T-helper 2 cell treated with Interferon-gamma antibody and Interleukin-4, amounts not matched to agents 5 μg/mL and 100 μg/mL, for 36 hours (primary cell): ENCODE data around the gene HMG20A.

Experiments
- DNase-seq: peaks from one replicate; pipeline ENCODE4 v3.0.0; 2021; ENCODE audit warnings: low spot score
- H3K27ac Mint-ChIP-seq: one replicate; pipeline ENCODE4 v1.8.0; 2021; ENCODE audit warnings: mild to moderate bottlenecking, mixed read lengths
- H3K27me3 Mint-ChIP-seq: one replicate; pipeline ENCODE4 v1.8.0; 2021; ENCODE audit warnings: low read depth, mixed read lengths
- H3K36me3 Mint-ChIP-seq: one replicate; pipeline ENCODE4 v1.8.0; 2021; ENCODE audit warnings: low read depth, mixed read lengths
- H3K4me1 Mint-ChIP-seq: one replicate; pipeline ENCODE4 v1.8.0; 2021; ENCODE audit warnings: low read depth, mixed read lengths
- H3K4me3 Mint-ChIP-seq: one replicate; pipeline ENCODE4 v1.8.0; 2022; ENCODE audit warnings: mild to moderate bottlenecking, moderate library complexity, mixed read lengths
- H3K9me3 Mint-ChIP-seq: one replicate; pipeline ENCODE4 v1.8.0; 2021; ENCODE audit warnings: mixed read lengths

The HMG20A gene

DNA sequence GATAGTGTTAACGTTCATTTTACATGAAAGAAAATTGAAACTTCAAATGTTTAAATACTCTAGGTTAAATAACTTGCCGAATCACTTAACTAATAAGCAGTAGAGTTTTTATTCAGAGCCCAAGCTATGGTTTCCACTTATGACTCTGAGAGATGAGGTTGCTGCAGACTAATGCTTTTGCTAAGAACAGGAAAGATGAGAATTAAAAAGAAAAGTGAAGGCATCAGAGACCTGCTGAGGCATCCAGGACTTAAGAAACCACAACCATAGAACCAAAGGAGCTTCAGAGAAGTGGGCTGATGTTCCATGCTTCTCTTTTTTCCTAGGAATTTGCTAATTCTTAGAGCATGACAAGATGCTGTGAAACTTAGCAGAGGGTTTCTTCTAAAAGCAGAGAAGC is 9.5 kb downstream of the HMG20A start:
- Mint-ChIP-seq H3K27ac (no peak overlapping the region), H3K36me3 (peaks cover 4% of the 10 kb centered on the region), H3K27me3 (no peaks in the 10 kb centered on the region), H3K4me3 (no peak overlapping the region), H3K9me3 (no peaks in the 10 kb centered on the region), H3K4me1 (peaks cover 40% of the 10 kb centered on the region)
- DNase-seq: no peak

DNA sequence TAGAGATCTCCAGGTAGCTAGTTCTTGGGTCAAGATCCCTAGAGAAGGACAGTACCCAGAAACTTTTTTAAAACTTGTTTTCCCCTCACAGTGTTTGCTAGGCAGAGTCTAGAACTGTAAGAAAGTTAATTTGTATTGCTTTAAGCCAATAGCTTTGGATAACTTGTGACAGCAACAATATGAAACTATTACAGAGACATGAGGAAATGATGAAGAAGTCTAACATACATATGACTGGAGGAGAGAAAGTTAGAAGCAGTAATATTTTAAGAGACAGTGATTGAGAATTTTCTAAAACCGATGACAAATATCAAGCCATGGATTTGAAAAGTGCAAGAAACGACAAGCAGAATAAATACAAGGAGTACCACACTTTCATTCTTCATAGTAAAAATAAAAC is 10.0 kb downstream of the HMG20A start:
- Mint-ChIP-seq H3K36me3 (peaks cover 4% of the 10 kb centered on the region), H3K27ac (no peak overlapping the region), H3K4me1 (peaks cover 36% of the 10 kb centered on the region), H3K4me3 (no peak overlapping the region), H3K27me3 (no peaks in the 10 kb centered on the region), H3K9me3 (no peaks in the 10 kb centered on the region)
- DNase-seq: no peak

DNA sequence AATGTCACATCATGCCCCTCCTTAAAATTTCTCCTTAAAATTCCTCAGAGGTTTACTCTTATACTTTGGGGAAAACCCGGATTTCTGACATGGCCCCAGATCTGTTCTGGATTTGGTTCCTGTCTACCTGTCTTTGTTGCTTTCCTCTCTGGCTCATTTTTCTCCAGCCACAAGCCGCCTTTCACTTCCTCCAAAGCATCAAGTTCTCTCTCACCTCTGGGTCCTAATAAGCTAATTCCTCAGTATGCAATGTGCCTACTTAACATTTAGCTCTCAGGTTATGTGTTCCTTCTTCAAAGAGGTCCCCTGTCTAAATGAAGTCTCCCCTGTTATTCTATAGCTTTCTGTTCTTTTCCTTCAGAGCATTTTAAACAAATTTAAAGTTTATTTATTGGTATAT is 16.1 kb downstream of the HMG20A start:
- H3K4me1 Mint-ChIP-seq: peaks cover 7% of the 10 kb centered on the region
- no peaks in the 10 kb centered on the region for H3K9me3 Mint-ChIP-seq
- DNase-seq: no peak
- H3K27me3 Mint-ChIP-seq: no peaks in the 10 kb centered on the region
- H3K4me3 Mint-ChIP-seq: no peak overlapping the region
- H3K27ac Mint-ChIP-seq: no peak overlapping the region
- H3K36me3 Mint-ChIP-seq: peaks cover 2% of the 10 kb centered on the region

DNA sequence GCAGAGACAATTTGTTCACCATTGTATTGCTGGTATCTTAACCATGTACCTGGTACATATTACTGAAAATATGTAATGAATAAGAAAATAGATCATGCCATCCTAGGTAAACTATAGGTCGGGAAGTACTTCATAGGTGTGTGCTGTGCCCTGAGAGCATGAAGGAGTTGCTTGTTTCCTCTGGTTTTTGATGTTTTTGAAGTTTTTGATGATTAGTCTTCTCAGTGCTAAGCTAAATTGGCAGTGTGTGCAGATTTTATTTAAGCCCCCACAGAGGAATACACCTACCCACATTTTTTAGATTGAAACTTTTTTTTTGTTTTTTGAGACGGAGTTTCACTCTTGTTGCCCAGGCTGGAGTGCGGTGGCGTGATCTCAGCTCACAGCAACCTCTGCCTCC is 16.6 kb downstream of the HMG20A start:
- Mint-ChIP-seq H3K4me3 (no peak overlapping the region), H3K9me3 (no peaks in the 10 kb centered on the region), H3K4me1 (peaks cover 7% of the 10 kb centered on the region), H3K27me3 (no peaks in the 10 kb centered on the region), H3K27ac (no peak overlapping the region), H3K36me3 (peaks cover 2% of the 10 kb centered on the region)
- no peak for DNase-seq

DNA sequence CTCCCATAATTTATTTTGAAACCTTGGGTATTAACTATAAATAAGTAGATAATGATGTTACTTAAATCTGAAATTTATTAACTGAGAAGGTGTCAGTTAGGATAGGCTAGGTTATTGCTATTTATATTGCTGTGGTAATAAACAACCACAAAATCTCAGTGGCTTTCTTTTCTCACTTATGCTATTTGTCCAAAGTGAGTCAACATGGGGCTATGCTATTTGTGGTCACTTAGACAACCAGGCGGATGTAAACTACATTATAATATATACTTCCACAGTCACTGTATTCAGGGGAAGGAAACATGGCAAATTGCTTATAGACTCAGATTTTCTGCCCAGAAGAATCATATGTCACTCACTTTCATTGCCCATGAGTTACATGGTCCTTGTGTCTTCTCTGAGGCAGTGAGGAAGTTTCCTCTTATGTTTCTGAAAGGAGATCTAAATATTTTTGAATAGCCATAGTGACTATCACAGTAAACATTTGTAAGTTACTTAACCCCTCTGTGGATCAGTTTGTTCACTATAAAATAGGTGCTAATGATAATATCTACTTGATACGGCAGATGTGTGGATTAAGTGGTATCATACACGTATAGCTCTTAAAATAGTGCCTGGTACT is 19.8 kb downstream of the HMG20A start:
- no peak overlapping the region for H3K4me3 Mint-ChIP-seq
- H3K4me1 Mint-ChIP-seq: peaks cover 11% of the 10 kb centered on the region
- no peak overlapping the region for H3K27ac Mint-ChIP-seq
- H3K9me3 Mint-ChIP-seq: no peaks in the 10 kb centered on the region
- H3K36me3 Mint-ChIP-seq: peaks cover 2% of the 10 kb centered on the region
- H3K27me3 Mint-ChIP-seq: no peaks in the 10 kb centered on the region
- no peak for DNase-seq

DNA sequence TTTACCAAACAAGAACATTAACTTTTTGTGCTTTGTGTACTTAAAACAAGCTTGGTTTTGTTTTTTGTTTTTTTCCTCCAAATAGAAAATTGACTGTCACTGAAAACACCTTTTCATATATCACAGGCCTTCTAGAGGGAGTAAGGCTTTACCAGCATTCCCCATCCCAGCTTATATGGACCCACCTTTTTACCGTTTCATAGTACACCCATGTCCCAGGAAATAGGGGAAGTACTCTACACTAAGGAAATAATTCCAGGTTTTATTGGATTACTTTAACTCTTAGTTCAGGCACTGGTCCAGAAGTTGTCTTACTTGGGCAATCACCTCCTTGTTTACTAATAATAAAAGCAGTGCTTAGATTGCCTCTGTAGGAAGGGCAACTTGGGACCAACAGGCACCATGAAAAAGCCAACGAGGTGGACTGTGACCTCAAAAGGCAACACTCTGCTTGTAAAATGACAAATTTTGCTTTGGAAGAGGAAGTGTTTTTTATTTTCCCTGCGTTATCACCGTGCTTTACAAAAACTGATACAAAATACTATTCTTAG is 26.2 kb downstream of the HMG20A start:
- Mint-ChIP-seq H3K4me3 (no peak overlapping the region), H3K4me1 (peaks cover 7% of the 10 kb centered on the region), H3K36me3 (peaks cover 8% of the 10 kb centered on the region), H3K27me3 (no peaks in the 10 kb centered on the region), H3K9me3 (no peaks in the 10 kb centered on the region), H3K27ac (no peak overlapping the region)
- no peak for DNase-seq

DNA sequence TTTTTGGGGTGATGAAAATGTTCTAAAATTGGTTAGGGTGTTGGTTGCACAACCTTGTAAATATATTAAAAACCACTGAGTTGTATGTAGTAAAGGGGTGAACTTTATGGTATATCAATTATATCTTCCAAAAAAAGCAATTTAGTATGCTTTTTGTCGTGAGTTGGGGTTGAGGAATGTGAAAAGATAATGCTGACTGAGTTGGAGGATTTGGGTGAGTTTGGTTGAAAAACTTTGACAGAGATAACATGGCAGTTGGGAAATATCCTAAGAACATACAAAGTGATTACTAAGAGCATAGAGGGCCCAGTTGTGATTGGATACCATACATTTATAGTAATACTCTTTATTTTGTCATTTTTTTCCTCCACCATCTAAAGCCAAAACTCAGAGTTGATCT is 33.6 kb downstream of the HMG20A start:
- H3K27ac Mint-ChIP-seq: no peak overlapping the region
- H3K36me3 Mint-ChIP-seq: peaks cover 10% of the 10 kb centered on the region
- peaks cover 14% of the 10 kb centered on the region for H3K4me1 Mint-ChIP-seq
- no peak for DNase-seq
- H3K27me3 Mint-ChIP-seq: no peaks in the 10 kb centered on the region
- H3K4me3 Mint-ChIP-seq: no peak overlapping the region
- no peaks in the 10 kb centered on the region for H3K9me3 Mint-ChIP-seq

DNA sequence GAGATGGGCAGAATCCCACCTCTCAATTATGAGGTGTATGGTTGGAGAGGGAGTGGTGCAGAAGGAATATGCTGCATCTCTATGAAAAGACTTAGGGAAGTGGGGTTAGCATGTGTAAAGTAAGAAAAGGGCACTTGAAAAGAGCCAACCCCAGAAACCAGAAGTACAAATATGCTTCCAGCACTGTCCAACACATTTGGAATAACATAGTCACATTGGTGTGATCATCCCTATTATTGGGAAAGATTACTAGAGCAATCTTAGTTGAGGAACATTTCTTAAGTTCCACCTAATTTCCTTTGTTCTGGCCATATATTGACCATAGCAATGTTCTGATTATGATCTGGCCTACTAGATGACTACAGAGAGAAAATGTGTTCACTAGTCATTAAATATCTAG is 34.3 kb downstream of the HMG20A start:
- Mint-ChIP-seq H3K4me1 (peaks cover 14% of the 10 kb centered on the region), H3K36me3 (peaks cover 16% of the 10 kb centered on the region), H3K9me3 (no peaks in the 10 kb centered on the region), H3K27ac (no peak overlapping the region), H3K27me3 (no peaks in the 10 kb centered on the region), H3K4me3 (no peak overlapping the region)
- no peak for DNase-seq

DNA sequence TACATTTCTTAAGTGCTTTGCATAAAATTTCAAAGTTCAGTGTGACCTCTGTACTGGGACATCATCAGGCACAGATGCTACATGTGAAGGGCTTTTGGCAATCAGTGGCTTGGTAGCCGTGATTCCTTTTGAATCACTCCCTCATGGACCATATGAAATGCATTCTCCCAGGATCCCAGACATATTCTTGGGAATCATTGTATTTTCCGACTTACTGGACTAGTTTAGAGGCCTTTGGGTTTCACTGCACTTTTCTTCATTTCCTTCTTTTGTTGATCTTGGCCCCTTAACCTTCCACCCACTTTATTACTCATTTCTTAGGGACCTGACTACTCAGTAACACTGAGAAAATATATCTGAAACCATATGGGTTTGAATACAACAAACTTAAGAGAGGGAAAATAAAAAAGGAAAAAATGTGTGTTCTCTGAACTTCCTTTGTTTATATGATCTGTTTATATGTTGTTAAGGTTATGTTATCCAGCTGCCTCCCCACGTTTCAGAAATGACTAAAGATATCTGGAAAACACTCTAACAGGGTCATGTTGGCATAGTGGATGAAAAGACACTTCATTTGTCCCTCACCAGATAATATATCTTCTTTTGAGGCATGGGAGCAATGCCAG is 35.1 kb downstream of the HMG20A start:
- Mint-ChIP-seq H3K4me3 (no peak overlapping the region), H3K4me1 (peaks cover 14% of the 10 kb centered on the region), H3K9me3 (no peaks in the 10 kb centered on the region), H3K36me3 (peaks cover 21% of the 10 kb centered on the region), H3K27ac (no peak overlapping the region), H3K27me3 (no peaks in the 10 kb centered on the region)
- no peak for DNase-seq

DNA sequence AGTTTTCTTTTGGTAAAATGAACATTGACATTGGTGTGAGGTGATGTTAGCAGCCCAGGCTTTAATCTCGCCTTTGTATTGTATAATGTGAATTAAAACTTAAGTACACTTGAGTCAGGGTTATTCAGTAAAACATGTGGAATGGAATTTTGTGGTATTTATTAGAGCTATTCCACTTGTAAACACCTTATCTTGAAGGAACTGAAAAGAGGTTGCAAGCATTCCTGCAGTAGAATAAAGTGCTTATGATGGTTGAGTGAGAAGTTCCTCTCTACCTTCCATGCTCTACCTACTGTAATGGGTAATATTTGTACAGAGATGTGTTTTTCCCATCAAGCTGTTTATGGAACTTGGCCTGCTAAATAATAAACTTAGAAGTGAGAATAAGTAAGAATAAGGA is 36.1 kb downstream of the HMG20A start:
- DNase-seq: no peak
- no peaks in the 10 kb centered on the region for H3K9me3 Mint-ChIP-seq
- no peaks in the 10 kb centered on the region for H3K27me3 Mint-ChIP-seq
- peaks cover 14% of the 10 kb centered on the region for H3K4me1 Mint-ChIP-seq
- peaks cover 22% of the 10 kb centered on the region for H3K36me3 Mint-ChIP-seq
- no peak overlapping the region for H3K4me3 Mint-ChIP-seq
- no peak overlapping the region for H3K27ac Mint-ChIP-seq

DNA sequence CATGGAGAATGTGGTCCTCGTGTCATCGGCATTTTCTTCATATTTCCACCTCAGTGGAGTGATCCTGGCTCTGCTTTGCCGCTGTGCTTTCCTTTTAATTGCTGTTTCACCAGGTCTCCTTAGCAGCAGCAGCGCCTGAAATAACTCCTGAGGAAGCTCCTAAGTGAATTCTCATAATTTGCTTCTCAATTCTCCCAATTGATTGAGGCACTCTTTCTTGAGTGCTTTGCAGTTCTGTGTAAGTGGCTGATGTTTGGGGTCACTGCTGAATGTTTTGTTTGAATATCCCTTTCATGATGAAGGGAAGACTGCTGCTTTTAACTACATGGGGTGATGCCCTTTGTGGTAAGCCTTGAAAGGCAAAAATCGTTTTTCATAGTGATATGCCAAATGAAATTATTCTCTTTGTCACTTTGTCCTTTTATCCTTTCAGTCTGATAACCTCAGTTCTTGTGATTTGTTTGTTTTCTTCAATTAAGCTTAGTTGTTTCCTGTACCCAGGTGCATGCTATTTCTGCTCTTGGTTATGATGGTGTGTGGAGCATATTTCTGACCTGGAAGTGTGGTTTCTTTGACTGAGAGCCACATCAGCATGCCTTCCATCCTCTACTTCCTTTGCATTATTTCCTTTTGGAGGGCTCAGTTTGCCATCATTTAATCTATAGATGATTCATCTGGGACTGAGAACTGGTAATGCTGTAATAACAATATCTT is 36.7 kb downstream of the HMG20A start:
- peaks cover 21% of the 10 kb centered on the region for H3K36me3 Mint-ChIP-seq
- peak overlapping the region; percentile 28 for H3K27ac Mint-ChIP-seq
- no peaks in the 10 kb centered on the region for H3K9me3 Mint-ChIP-seq
- no peak for DNase-seq
- H3K4me1 Mint-ChIP-seq: peaks cover 14% of the 10 kb centered on the region
- H3K27me3 Mint-ChIP-seq: no peaks in the 10 kb centered on the region
- peak overlapping the region; percentile 2 for H3K4me3 Mint-ChIP-seq

DNA sequence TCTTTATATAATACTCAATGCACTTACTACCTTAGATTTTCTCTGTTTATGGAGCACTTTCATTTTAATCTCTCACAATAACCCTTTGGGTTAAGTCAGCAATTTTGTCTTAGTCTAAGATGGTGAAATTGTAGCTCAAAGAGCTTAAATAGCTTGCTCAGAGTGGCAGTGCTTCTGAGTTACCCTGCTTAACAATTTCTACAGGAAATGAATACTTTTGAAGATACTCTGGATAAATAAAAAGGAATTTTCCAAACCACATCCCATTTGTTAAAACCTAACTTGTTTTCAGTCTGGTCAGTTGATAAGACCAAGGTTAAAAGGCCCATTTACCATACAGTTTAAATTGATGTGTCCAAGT is 37.2 kb downstream of the HMG20A start:
- H3K4me1 Mint-ChIP-seq: peaks cover 14% of the 10 kb centered on the region
- no peak for DNase-seq

DNA sequence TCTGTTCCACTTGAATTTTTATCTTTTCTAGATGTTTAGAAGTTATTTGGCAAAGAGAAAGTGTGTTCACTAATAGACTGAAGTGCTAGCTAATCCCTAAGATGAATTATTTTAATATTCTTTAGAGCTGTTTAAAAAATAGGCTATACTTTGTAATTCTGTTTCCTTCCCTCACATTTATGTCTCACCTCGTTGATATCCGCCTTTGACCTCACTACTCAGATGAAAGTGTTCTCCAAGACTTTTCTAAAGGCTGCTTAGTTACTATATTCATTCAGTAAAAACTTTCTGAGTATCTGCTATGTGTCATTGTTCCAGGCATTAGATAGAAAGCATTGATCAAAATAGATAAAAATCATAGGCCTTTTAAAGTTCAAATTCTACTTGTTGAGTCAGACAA is 38.3 kb downstream of the HMG20A start:
- Mint-ChIP-seq H3K9me3 (no peaks in the 10 kb centered on the region), H3K4me3 (no peak overlapping the region), H3K4me1 (peaks cover 14% of the 10 kb centered on the region), H3K27me3 (no peaks in the 10 kb centered on the region), H3K27ac (no peak overlapping the region), H3K36me3 (peaks cover 20% of the 10 kb centered on the region)
- DNase-seq: no peak

More for the DNA sequence above, 37.2 kb downstream of the HMG20A start:
- Mint-ChIP-seq H3K9me3 (no peaks in the 10 kb centered on the region), H3K4me3 (no peak overlapping the region), H3K27ac (peak overlapping the region; percentile 22), H3K27me3 (no peaks in the 10 kb centered on the region), H3K36me3 (peaks cover 20% of the 10 kb centered on the region)

DNA sequence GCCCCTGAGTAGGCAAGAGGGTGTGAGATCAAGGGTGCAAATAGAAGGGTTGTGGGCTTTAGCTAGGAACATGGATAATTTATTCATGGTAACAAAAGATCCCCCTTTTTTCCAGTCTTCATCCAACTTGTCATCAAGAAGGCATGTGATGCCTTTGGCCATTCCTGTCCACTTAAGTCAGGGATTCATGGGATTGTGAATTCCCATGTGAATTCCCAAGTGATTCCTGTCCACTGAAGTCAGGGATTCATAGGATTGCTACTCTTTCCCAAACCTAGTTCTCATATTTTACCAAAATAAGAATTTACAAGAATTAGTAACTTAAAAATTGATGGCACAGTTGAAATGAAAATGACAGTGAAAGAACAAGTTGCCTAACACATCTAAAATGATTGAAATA is 40.8 kb downstream of the HMG20A start:
- Mint-ChIP-seq H3K36me3 (peaks cover 22% of the 10 kb centered on the region), H3K27me3 (no peaks in the 10 kb centered on the region), H3K4me3 (no peak overlapping the region), H3K4me1 (peaks cover 12% of the 10 kb centered on the region), H3K9me3 (no peaks in the 10 kb centered on the region), H3K27ac (no peak overlapping the region)
- DNase-seq: no peak
